Measurements from ENCODE around the gene MTFR1L.

GRCh38 chr1:25799352-25799934 is 20.3 kb upstream of the MTFR1L start:
- no peak for TF ChIP-seq TAF1 (IDR thresholded peaks at IDR 0.05; ENCODE audit: low read depth)
- TF ChIP-seq FOXM1 (IDR thresholded peaks at IDR 0.05; ENCODE audit: borderline replicate concordance, low read depth), result no peak
- no peak for TF ChIP-seq REST (IDR thresholded peaks at IDR 0.05; ENCODE audit: low read depth)
- no peak for TF ChIP-seq NFIC (IDR thresholded peaks at IDR 0.05)
- no peak for TF ChIP-seq MAX (IDR thresholded peaks at IDR 0.05)
- TF ChIP-seq EP300 (IDR thresholded peaks at IDR 0.05; ENCODE audit: borderline replicate concordance), result no peak
- TF ChIP-seq YY1 (IDR thresholded peaks at IDR 0.05; ENCODE audit: low read depth), result no peak
- TF ChIP-seq USF1 (IDR thresholded peaks at IDR 0.05), result no peak
- no peak for TF ChIP-seq CEBPB (IDR thresholded peaks at IDR 0.05)
- TF ChIP-seq ZBTB7A (IDR thresholded peaks at IDR 0.05; ENCODE audit: low read depth), result no peak
- no peak for TF ChIP-seq TCF12 (IDR thresholded peaks at IDR 0.05; ENCODE audit: low read depth)
